WTC11 (cell line): Measurements from ENCODE around the gene PRKN. TPM values are rescaled to one million over a fixed set of nuclear protein-coding genes. Genes with fewer than 3 reads are reported as not detected.

Source experiments
- ATAC-seq: fragments of 200-7000 bp; cut with Tn5 transposase; 2 replicates; pipeline ENCODE4 v1.10.0; 2021; ENCODE audit warnings: mild to moderate bottlenecking, moderate library complexity
- CTCF ChIA-PET: fragments of 300-600 bp; sonication (Branson Sonifier 250); formaldehyde crosslinking; loops from one replicate; lab custom pipeline; 2021; ENCODE audit warnings: antibody characterized with exemption; lab: Charles Lee
- POLR2A ChIA-PET: fragments of 350-600 bp; sonication (Branson Sonifier 250); formaldehyde crosslinking; loops from one replicate; lab custom pipeline; 2021; ENCODE audit warnings: antibody characterized with exemption; lab: Charles Lee
- DNase-seq: peaks from one replicate; pipeline ENCODE4 v3.0.0; 2021; ENCODE audit warnings: low spot score
- H3K27ac Mint-ChIP-seq: 2 replicates; pipeline ENCODE4 v1.8.0; 2021; ENCODE audit warnings: mixed read lengths
- H3K27me3 Mint-ChIP-seq: 2 replicates; pipeline ENCODE4 v1.8.0; 2021; ENCODE audit warnings: low read depth, mild to moderate bottlenecking, moderate library complexity, mixed read lengths
- H3K36me3 Mint-ChIP-seq: 2 replicates; pipeline ENCODE4 v1.8.0; 2021; ENCODE audit warnings: mixed read lengths
- H3K4me1 Mint-ChIP-seq: 2 replicates; pipeline ENCODE4 v1.8.0; 2022; ENCODE audit warnings: mixed read lengths
- H3K4me3 Mint-ChIP-seq: 2 replicates; pipeline ENCODE4 v1.8.0; 2021; ENCODE audit warnings: mild to moderate bottlenecking, moderate library complexity, mixed read lengths
- H3K9me3 Mint-ChIP-seq: 2 replicates; pipeline ENCODE4 v1.8.0; 2021; ENCODE audit warnings: mixed read lengths
- ELF4 ChIP-seq: sonication (generic); formaldehyde crosslinking; IDR thresholded peaks from 2 replicates; pipeline ENCODE4 v1.8.1; 2022; ENCODE audit warnings: low read depth, mild to moderate bottlenecking, moderate library complexity, missing genetic modification reagents
- EMX1 ChIP-seq: fragments of 250-450 bp; sonication (Bioruptor Pico); IDR thresholded peaks from 2 replicates; pipeline ENCODE4 v1.8.0; 2021; ENCODE audit warnings: mild to moderate bottlenecking
- FOXJ3 ChIP-seq: sonication (generic); formaldehyde crosslinking; IDR thresholded peaks from 2 replicates; pipeline ENCODE4 v1.9.0; 2021; ENCODE audit warnings: missing genetic modification reagents, mild to moderate bottlenecking, borderline replicate concordance
- GABPB1 ChIP-seq: sonication (generic); formaldehyde crosslinking; IDR thresholded peaks from 2 replicates; pipeline ENCODE4 v1.8.1; 2023; ENCODE audit warnings: mild to moderate bottlenecking, missing genetic modification reagents
- GRHL2 ChIP-seq: fragments of 250-450 bp; sonication (Bioruptor Pico); IDR thresholded peaks from 2 replicates; pipeline ENCODE4 v1.8.0; 2022; ENCODE audit warnings: mild to moderate bottlenecking, moderate library complexity; ENCODE audit not compliant: insufficient replicate concordance, severe bottlenecking
- GTF2I ChIP-seq: fragments of 250-450 bp; sonication (Bioruptor Pico); conservative IDR thresholded peaks from 2 replicates; pipeline ENCODE4 v1.4.0; 2021; ENCODE audit warnings: mild to moderate bottlenecking
- JUN ChIP-seq: sonication (generic); formaldehyde crosslinking; IDR thresholded peaks from 2 replicates; pipeline ENCODE4 v1.8.0; 2023; ENCODE audit warnings: mild to moderate bottlenecking, missing genetic modification reagents
- KAT7 ChIP-seq: sonication (generic); formaldehyde crosslinking; IDR thresholded peaks from 2 replicates; pipeline ENCODE4 v1.8.1; 2023; ENCODE audit warnings: missing genetic modification reagents, mild to moderate bottlenecking, borderline replicate concordance
- MXD4 ChIP-seq: fragments of 250-450 bp; sonication (Bioruptor Pico); IDR thresholded peaks from 2 replicates; pipeline ENCODE4 v1.8.0; 2021; ENCODE audit warnings: mild to moderate bottlenecking, moderate library complexity, borderline replicate concordance
- NFE2L1 ChIP-seq: sonication (generic); formaldehyde crosslinking; IDR thresholded peaks from 2 replicates; pipeline ENCODE4 v1.8.1; 2023; ENCODE audit warnings: missing genetic modification reagents
- NFYB ChIP-seq: sonication (generic); formaldehyde crosslinking; conservative IDR thresholded peaks from 2 replicates; pipeline ENCODE4 v1.8.0; 2022; ENCODE audit warnings: low read depth, missing genetic modification reagents
- NR2C2 ChIP-seq: sonication (generic); formaldehyde crosslinking; IDR thresholded peaks from 2 replicates; pipeline ENCODE4 v1.8.0; 2022; ENCODE audit warnings: mild to moderate bottlenecking, missing genetic modification reagents
- RELA ChIP-seq: sonication (generic); formaldehyde crosslinking; IDR thresholded peaks from 2 replicates; pipeline ENCODE4 v1.8.1; 2022; ENCODE audit warnings: missing genetic modification reagents, mild to moderate bottlenecking, borderline replicate concordance
- SMAD3 ChIP-seq: sonication (generic); formaldehyde crosslinking; IDR thresholded peaks from 2 replicates; pipeline ENCODE4 v1.8.0; 2022; ENCODE audit warnings: missing genetic modification reagents, mild to moderate bottlenecking, borderline replicate concordance
- SMAD4 ChIP-seq: sonication (generic); formaldehyde crosslinking; IDR thresholded peaks from 2 replicates; pipeline ENCODE4 v1.8.0; 2022; ENCODE audit warnings: mild to moderate bottlenecking, missing genetic modification reagents
- ZNF232 ChIP-seq: sonication (generic); formaldehyde crosslinking; IDR thresholded peaks from 2 replicates; pipeline ENCODE4 v1.8.0; 2022; ENCODE audit warnings: mild to moderate bottlenecking, missing genetic modification reagents
- ZNF263 ChIP-seq: sonication (generic); formaldehyde crosslinking; IDR thresholded peaks from 2 replicates; pipeline ENCODE4 v1.8.1; 2022; ENCODE audit warnings: low read depth, mild to moderate bottlenecking, moderate library complexity, missing genetic modification reagents
- ZNF396 ChIP-seq: fragments of 250-450 bp; sonication (Bioruptor Pico); IDR thresholded peaks from 2 replicates; pipeline ENCODE4 v1.8.0; 2021; ENCODE audit warnings: mild to moderate bottlenecking, moderate library complexity, borderline replicate concordance
- total RNA-seq: library from RNA; stranded (reverse); gene quantifications from 3 replicates; pipeline ENCODE4 v1.2.3, GENCODE V29; 2021
- TF ChIP-seq, protein P1 (sequence below): sonication (generic); formaldehyde crosslinking; IDR thresholded peaks from 2 replicates; pipeline ENCODE4 v1.8.1; 2022; ENCODE audit warnings: mild to moderate bottlenecking, moderate library complexity, missing genetic modification reagents
- TF ChIP-seq, protein P2 (sequence below): sonication (generic); formaldehyde crosslinking; IDR thresholded peaks from 2 replicates; pipeline ENCODE4 v1.8.0; 2022; ENCODE audit warnings: mild to moderate bottlenecking, missing genetic modification reagents
- TF ChIP-seq, protein P3 (sequence below): sonication (generic); formaldehyde crosslinking; IDR thresholded peaks from 2 replicates; pipeline ENCODE4 v1.8.1; 2023; ENCODE audit warnings: mild to moderate bottlenecking, missing genetic modification reagents, moderate library complexity
- TF ChIP-seq, protein P4 (sequence below): sonication (generic); formaldehyde crosslinking; IDR thresholded peaks from 2 replicates; pipeline ENCODE4 v1.8.1; 2022; ENCODE audit warnings: mild to moderate bottlenecking, missing genetic modification reagents, moderate library complexity, borderline replicate concordance
- TF ChIP-seq, protein P5 (sequence below): sonication (generic); formaldehyde crosslinking; IDR thresholded peaks from 2 replicates; pipeline ENCODE4 v1.8.1; 2023; ENCODE audit warnings: mild to moderate bottlenecking, missing genetic modification reagents, moderate library complexity
- TF ChIP-seq, protein P6 (sequence below): sonication (generic); formaldehyde crosslinking; IDR thresholded peaks from 2 replicates; pipeline ENCODE4 v1.8.0; 2022; ENCODE audit warnings: missing genetic modification reagents
- TF ChIP-seq, protein P7 (sequence below): sonication (generic); formaldehyde crosslinking; IDR thresholded peaks from 2 replicates; pipeline ENCODE4 v1.8.1; 2023; ENCODE audit warnings: mild to moderate bottlenecking, missing genetic modification reagents

The PRKN gene
- total RNA-seq, 1 experiment from 2014 or later: 0.59 TPM

DNA sequence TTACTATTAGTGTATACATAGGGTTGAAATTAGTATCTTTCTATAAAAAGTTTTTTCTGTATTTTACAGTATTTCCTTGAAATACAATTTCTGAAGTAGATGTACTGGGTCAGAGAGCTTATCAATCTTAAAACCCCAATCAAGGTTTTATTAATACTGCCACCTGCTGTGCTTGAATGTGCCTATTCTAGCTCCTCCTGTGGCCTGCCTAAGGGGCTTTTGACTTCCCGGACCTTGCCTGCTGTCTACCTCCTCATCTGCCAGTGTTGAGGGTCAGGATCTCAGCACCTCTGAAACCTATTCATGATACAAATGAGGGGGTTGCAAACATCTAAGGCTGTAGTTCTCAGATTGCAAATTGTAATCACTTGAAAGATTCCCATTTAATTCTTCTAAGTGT is 9.4 kb upstream of the PRKN start:
- H3K27ac Mint-ChIP-seq: no peak overlapping the region
- H3K4me1 Mint-ChIP-seq: peaks cover 22% of the 10 kb centered on the region
- H3K27me3 Mint-ChIP-seq: no peaks in the 10 kb centered on the region
- DNase-seq: no peak
- TF ChIP-seq ZNF263 (CRISPR knock-in tag) (no peak), MXD4 (CRISPR knock-in tag) (no peak), NR2C2 (CRISPR knock-in tag) (no peak), ZNF232 (CRISPR knock-in tag) (no peak)
- ChIA-PET CTCF (no interaction called here), POLR2A (no interaction called here)
- H3K4me3 Mint-ChIP-seq: no peak overlapping the region
- H3K9me3 Mint-ChIP-seq: peaks cover 8% of the 10 kb centered on the region
- peak; percentile 43; the same call in 1 of the 2 replicates for ATAC-seq
- H3K36me3 Mint-ChIP-seq: no peaks in the 10 kb centered on the region; the same call in 1 of the 2 replicates

DNA sequence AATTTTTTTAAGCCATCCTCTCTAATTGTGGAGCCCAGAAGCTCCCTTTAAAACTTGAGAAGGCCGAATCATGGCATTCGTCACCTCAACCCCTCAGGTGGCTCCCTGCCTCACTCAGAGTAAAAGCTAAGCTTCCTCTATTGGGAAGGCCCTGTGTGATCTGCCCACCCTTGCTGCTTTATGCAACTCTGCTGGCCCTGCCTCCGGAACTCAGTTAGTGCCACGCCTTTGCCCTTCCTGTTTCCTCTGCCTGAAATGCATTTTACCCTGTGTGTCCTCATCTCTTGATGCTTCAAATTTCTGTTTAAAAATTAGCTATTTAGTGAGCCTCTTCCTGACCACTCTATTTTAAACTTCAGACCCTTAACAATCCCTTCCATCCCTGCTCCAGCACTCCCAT is 5.9 kb upstream of the PRKN start:
- Mint-ChIP-seq H3K9me3 (no peaks in the 10 kb centered on the region), H3K4me1 (peaks cover 12% of the 10 kb centered on the region), H3K4me3 (no peak overlapping the region), H3K36me3 (no peaks in the 10 kb centered on the region), H3K27me3 (no peaks in the 10 kb centered on the region)
- DNase-seq: no peak
- TF ChIP-seq, protein P1, sequence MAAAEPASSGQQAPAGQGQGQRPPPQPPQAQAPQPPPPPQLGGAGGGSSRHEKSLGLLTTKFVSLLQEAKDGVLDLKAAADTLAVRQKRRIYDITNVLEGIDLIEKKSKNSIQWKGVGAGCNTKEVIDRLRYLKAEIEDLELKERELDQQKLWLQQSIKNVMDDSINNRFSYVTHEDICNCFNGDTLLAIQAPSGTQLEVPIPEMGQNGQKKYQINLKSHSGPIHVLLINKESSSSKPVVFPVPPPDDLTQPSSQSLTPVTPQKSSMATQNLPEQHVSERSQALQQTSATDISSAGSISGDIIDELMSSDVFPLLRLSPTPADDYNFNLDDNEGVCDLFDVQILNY: no peak
- TF ChIP-seq, protein P2, sequence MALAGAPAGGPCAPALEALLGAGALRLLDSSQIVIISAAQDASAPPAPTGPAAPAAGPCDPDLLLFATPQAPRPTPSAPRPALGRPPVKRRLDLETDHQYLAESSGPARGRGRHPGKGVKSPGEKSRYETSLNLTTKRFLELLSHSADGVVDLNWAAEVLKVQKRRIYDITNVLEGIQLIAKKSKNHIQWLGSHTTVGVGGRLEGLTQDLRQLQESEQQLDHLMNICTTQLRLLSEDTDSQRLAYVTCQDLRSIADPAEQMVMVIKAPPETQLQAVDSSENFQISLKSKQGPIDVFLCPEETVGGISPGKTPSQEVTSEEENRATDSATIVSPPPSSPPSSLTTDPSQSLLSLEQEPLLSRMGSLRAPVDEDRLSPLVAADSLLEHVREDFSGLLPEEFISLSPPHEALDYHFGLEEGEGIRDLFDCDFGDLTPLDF: no peak
- TF ChIP-seq ELF4 (CRISPR knock-in tag) (no peak), ZNF263 (CRISPR knock-in tag) (no peak), GRHL2 (no peak), NFE2L1 (CRISPR knock-in tag) (no peak), NFYB (CRISPR knock-in tag) (no peak), EMX1 (CRISPR knock-in tag) (no peak), FOXJ3 (CRISPR knock-in tag) (no peak), SMAD3 (no peak), SMAD4 (CRISPR knock-in tag) (no peak), GTF2I (CRISPR knock-in tag) (no peak), GABPB1 (CRISPR knock-in tag) (no peak), KAT7 (no peak)
- TF ChIP-seq, protein P3, sequence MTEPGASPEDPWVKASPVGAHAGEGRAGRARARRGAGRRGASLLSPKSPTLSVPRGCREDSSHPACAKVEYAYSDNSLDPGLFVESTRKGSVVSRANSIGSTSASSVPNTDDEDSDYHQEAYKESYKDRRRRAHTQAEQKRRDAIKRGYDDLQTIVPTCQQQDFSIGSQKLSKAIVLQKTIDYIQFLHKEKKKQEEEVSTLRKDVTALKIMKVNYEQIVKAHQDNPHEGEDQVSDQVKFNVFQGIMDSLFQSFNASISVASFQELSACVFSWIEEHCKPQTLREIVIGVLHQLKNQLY (CRISPR knock-in tag): no peak
- TF ChIP-seq, protein P4, sequence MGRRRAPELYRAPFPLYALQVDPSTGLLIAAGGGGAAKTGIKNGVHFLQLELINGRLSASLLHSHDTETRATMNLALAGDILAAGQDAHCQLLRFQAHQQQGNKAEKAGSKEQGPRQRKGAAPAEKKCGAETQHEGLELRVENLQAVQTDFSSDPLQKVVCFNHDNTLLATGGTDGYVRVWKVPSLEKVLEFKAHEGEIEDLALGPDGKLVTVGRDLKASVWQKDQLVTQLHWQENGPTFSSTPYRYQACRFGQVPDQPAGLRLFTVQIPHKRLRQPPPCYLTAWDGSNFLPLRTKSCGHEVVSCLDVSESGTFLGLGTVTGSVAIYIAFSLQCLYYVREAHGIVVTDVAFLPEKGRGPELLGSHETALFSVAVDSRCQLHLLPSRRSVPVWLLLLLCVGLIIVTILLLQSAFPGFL (CRISPR knock-in tag): no peak
- TF ChIP-seq, protein P5, sequence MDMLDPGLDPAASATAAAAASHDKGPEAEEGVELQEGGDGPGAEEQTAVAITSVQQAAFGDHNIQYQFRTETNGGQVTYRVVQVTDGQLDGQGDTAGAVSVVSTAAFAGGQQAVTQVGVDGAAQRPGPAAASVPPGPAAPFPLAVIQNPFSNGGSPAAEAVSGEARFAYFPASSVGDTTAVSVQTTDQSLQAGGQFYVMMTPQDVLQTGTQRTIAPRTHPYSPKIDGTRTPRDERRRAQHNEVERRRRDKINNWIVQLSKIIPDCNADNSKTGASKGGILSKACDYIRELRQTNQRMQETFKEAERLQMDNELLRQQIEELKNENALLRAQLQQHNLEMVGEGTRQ (CRISPR knock-in tag): no peak
- TF ChIP-seq, all 79 proteins: peak for 0
- ChIA-PET POLR2A (no interaction called here), CTCF (interaction anchor here (1.5 kb wide), 1 partner anchor 291 kb away, joined by 5 read pairs; no protein-coding TSS in a partner anchor)
- no peak overlapping the region for H3K27ac Mint-ChIP-seq
- peak; percentile 96 for ATAC-seq

DNA sequence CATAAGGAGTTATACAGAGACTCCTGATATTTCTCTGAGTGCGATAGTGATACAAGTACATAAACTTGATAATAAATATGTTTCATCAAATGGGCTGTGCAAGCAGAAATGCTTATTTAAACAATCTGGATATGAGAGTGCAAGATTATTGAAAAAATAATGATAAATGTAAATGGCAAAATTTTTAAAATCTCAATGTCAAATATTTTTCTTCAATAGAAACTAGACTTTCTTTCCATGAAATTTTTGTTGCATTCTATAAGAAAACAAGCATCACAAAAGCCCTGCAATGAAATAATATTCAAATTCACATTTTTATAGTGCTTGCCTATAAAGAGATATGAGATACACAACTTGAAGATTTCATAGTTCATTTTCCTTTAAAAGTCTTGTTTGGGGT is 2.9 kb upstream of the PRKN start:
- peaks cover 10% of the 10 kb centered on the region for H3K27me3 Mint-ChIP-seq
- peaks cover 21% of the 10 kb centered on the region for H3K4me1 Mint-ChIP-seq
- DNase-seq (no peak), ATAC-seq (no peak)
- no peaks in the 10 kb centered on the region for H3K9me3 Mint-ChIP-seq
- H3K4me3 Mint-ChIP-seq: no peak overlapping the region
- POLR2A ChIA-PET: no interaction called here
- no peaks in the 10 kb centered on the region for H3K36me3 Mint-ChIP-seq
- CTCF ChIA-PET: no interaction called here
- no peak overlapping the region for H3K27ac Mint-ChIP-seq
- no peak for TF ChIP-seq ZNF396 (CRISPR knock-in tag)
- TF ChIP-seq, protein P6, sequence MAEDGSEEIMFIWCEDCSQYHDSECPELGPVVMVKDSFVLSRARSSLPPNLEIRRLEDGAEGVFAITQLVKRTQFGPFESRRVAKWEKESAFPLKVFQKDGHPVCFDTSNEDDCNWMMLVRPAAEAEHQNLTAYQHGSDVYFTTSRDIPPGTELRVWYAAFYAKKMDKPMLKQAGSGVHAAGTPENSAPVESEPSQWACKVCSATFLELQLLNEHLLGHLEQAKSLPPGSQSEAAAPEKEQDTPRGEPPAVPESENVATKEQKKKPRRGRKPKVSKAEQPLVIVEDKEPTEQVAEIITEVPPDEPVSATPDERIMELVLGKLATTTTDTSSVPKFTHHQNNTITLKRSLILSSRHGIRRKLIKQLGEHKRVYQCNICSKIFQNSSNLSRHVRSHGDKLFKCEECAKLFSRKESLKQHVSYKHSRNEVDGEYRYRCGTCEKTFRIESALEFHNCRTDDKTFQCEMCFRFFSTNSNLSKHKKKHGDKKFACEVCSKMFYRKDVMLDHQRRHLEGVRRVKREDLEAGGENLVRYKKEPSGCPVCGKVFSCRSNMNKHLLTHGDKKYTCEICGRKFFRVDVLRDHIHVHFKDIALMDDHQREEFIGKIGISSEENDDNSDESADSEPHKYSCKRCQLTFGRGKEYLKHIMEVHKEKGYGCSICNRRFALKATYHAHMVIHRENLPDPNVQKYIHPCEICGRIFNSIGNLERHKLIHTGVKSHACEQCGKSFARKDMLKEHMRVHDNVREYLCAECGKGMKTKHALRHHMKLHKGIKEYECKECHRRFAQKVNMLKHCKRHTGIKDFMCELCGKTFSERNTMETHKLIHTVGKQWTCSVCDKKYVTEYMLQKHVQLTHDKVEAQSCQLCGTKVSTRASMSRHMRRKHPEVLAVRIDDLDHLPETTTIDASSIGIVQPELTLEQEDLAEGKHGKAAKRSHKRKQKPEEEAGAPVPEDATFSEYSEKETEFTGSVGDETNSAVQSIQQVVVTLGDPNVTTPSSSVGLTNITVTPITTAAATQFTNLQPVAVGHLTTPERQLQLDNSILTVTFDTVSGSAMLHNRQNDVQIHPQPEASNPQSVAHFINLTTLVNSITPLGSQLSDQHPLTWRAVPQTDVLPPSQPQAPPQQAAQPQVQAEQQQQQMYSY (CRISPR knock-in tag): no peak
- TF ChIP-seq JUN: no peak
- TF ChIP-seq, protein P7, sequence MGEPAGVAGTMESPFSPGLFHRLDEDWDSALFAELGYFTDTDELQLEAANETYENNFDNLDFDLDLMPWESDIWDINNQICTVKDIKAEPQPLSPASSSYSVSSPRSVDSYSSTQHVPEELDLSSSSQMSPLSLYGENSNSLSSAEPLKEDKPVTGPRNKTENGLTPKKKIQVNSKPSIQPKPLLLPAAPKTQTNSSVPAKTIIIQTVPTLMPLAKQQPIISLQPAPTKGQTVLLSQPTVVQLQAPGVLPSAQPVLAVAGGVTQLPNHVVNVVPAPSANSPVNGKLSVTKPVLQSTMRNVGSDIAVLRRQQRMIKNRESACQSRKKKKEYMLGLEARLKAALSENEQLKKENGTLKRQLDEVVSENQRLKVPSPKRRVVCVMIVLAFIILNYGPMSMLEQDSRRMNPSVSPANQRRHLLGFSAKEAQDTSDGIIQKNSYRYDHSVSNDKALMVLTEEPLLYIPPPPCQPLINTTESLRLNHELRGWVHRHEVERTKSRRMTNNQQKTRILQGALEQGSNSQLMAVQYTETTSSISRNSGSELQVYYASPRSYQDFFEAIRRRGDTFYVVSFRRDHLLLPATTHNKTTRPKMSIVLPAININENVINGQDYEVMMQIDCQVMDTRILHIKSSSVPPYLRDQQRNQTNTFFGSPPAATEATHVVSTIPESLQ: no peak
- no peak for TF ChIP-seq RELA (CRISPR knock-in tag)
